ENCODE measurements around the gene LDLR.

GRCh38 chr19:11098861-11099260 is 9.6 kb downstream of the LDLR start:
- TF ChIP-seq CTCF (IDR thresholded peaks at IDR 0.05): no peak
- no peak for TF ChIP-seq POLR2A (IDR thresholded peaks at IDR 0.05)
- TF ChIP-seq POLR2AphosphoS5 (IDR thresholded peaks at IDR 0.05): no peak
